HL-60 (cell line): ENCODE measurements around the gene ZBTB6.

Experiments used
- DNase-seq, 2 experiments: peaks; one replicate each; pipeline ENCODE4 v3.0.0-alpha.2; 2010 to 2020; ENCODE audit warnings: low read depth in 1 of 2, low spot score in 1 of 2
- H3K27ac ChIP-seq: fragments of 250-450 bp; sonication (Bioruptor Pico); replicated peaks from 2 replicates; pipeline ENCODE4 v1.5.1; 2020; ENCODE audit warnings: mild to moderate bottlenecking, moderate library complexity
- H3K27me3 ChIP-seq: fragments of 250-450 bp; sonication (Bioruptor Pico); 2 replicates; pipeline ENCODE4 v1.5.1; 2021; ENCODE audit warnings: mild to moderate bottlenecking, moderate library complexity; ENCODE audit not compliant: insufficient read depth, poor library complexity, severe bottlenecking
- H3K4me3 ChIP-seq: replicated peaks from 2 replicates; pipeline ENCODE4 v1.5.1; 2011; ENCODE audit warnings: mild to moderate bottlenecking, control low read depth, low read length; ENCODE audit not compliant: insufficient read depth
- CTCF ChIP-seq: IDR thresholded peaks from one replicate; pipeline ENCODE4 v1.5.1; 2011; ENCODE audit warnings: low read length, control low read depth, inconsistent platforms; ENCODE audit not compliant: insufficient read depth
- GABPA ChIP-seq: IDR thresholded peaks from 2 replicates; pipeline ENCODE4 v1.6.1; 2012; ENCODE audit warnings: low read depth
- POLR2AphosphoS5 ChIP-seq: IDR thresholded peaks from 2 replicates; pipeline ENCODE4 v1.6.1; 2012; ENCODE audit warnings: low read depth
- REST ChIP-seq: IDR thresholded peaks from 2 replicates; pipeline ENCODE4 v1.6.1; 2012; ENCODE audit warnings: low read depth; ENCODE audit not compliant: insufficient replicate concordance
- SPI1 ChIP-seq: IDR thresholded peaks from 2 replicates; pipeline ENCODE4 v1.6.1; 2012; ENCODE audit warnings: low read depth, mild to moderate bottlenecking, borderline replicate concordance
- long read RNA-seq: library from polyadenylated mRNA; unstranded; transcript quantifications from one replicate; pipeline ENCODE4 v2.0.0, GENCODE V29; 2020

The ZBTB6 gene
- long read RNA-seq, full-length matches to known transcripts = 23 of 27 reads
- long read RNA-seq, partial matches to known transcripts = 0 of 27 reads
- long read RNA-seq, other reads (novel, unspliced or antisense) = 4 of 27 reads

- H3K27me3 ChIP-seq = no peaks in the 10 kb centered on the region
- peak; percentile 87 for TF ChIP-seq SPI1
- no peak for TF ChIP-seq CTCF
- peak; percentile 98 for TF ChIP-seq GABPA
- no peak for TF ChIP-seq REST
- TF ChIP-seq POLR2AphosphoS5 = peak; percentile 52; the same call in 1 of the 2 replicates
- H3K4me3 ChIP-seq = peak within 1 kb of the TSS; percentile 90
- peak; percentile 72 to 84 for DNase-seq
- peak within 1 kb of the TSS; percentile 74 for H3K27ac ChIP-seq
Observed at GRCh38 chr9:122912964-122913673, at the start of gene ZBTB6. TSS of gene ZBTB6 (minus strand) at chr9:122913323. CDS start at chr9:122912072, 1,251 bp downstream.

GRCh38 chr9:122961139-122961538, 48.0 kb upstream of the ZBTB6 start:
- H3K27ac ChIP-seq = no peak overlapping the region
- no peak for DNase-seq
- H3K4me3 ChIP-seq = no peak overlapping the region
- TF ChIP-seq GABPA (no peak), CTCF (no peak), SPI1 (no peak), POLR2AphosphoS5 (no peak), REST (no peak)
- no peaks in the 10 kb centered on the region for H3K27me3 ChIP-seq

GRCh38 chr9:122955961-122956360, 42.8 kb upstream of the ZBTB6 start:
- Histone ChIP-seq H3K27me3 (no peaks in the 10 kb centered on the region), H3K4me3 (no peak overlapping the region), H3K27ac (no peak overlapping the region)
- no peak for TF ChIP-seq CTCF
- DNase-seq = no peak

- Histone ChIP-seq H3K27ac (no peak overlapping the region), H3K4me3 (no peak overlapping the region), H3K27me3 (no peaks in the 10 kb centered on the region)
- no peak for TF ChIP-seq GABPA
- no peak for TF ChIP-seq REST
- TF ChIP-seq POLR2AphosphoS5 = no peak
- no peak for TF ChIP-seq SPI1
- TF ChIP-seq CTCF = no peak
- DNase-seq = no peak
Observed at GRCh38 chr9:122954253-122954691, 41.1 kb upstream of the ZBTB6 start.
